Right lobe of liver (tissue), 4 donors: ENCODE results near the gene ITGA2.

Experiments
- POLR2A ChIP-seq: fragments of 450-650 bp; IDR thresholded peaks from one replicate; pipeline ENCODE4 v1.6.1; 2017; ENCODE audit warnings: antibody characterized with exemption, mild to moderate bottlenecking
- TF ChIP-seq, protein P1 (sequence below), 4 donors: fragments of 200-600 bp in 3 of 4; fragments of 450-650 bp in 1 of 4; IDR thresholded peaks; one replicate each; pipeline versions ENCODE4 v1.5.1 to v1.8.0; 2016 to 2022; ENCODE audit warnings: antibody characterized with exemption in 4 of 4, mild to moderate bottlenecking in 2 of 4
- donor health status: DM: no; HTN: no; CAD: no.
- donor health status: DM: no; HTN: no; CAD: no.
- donor health status: DM: no; HTN: yes; CAD: no.

DNA sequence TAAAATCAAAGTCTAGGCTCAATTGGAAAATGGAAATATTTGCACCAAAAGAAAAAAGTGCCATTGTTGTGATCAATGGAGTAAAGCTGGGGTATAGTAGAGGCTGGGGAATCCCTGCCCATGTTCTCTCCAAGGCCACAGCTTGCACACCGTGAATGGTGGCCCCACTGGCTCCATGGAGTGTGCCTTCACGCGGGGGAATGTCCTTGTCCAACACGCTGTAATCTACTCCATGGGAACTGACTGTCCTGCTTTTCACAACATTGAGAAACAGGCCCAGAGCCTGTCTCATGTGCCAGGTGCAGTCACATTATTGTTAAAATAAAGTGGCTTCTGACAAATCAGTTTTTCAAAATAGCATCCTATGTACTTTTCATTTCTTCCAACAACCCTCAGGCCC is 33.1 kb upstream of the ITGA2 start:
- TF ChIP-seq POLR2A: no peak
- TF ChIP-seq, protein P1, sequence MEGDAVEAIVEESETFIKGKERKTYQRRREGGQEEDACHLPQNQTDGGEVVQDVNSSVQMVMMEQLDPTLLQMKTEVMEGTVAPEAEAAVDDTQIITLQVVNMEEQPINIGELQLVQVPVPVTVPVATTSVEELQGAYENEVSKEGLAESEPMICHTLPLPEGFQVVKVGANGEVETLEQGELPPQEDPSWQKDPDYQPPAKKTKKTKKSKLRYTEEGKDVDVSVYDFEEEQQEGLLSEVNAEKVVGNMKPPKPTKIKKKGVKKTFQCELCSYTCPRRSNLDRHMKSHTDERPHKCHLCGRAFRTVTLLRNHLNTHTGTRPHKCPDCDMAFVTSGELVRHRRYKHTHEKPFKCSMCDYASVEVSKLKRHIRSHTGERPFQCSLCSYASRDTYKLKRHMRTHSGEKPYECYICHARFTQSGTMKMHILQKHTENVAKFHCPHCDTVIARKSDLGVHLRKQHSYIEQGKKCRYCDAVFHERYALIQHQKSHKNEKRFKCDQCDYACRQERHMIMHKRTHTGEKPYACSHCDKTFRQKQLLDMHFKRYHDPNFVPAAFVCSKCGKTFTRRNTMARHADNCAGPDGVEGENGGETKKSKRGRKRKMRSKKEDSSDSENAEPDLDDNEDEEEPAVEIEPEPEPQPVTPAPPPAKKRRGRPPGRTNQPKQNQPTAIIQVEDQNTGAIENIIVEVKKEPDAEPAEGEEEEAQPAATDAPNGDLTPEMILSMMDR (IDR thresholded peaks at IDR 0.05): no peak
